IPS-20b (cell line): Measurements from ENCODE around the gene TNRC6C.
"Not testable (repeated sequence)": the region's sequence is repeated elsewhere in the genome, so short reads cannot be mapped to it uniquely, and the experiment has no call there.

Experiments used
- H3K27ac ChIP-seq: one replicate; pipeline ENCODE4 v1.5.1; 2013; ENCODE audit warnings: low read length
- H3K27me3 ChIP-seq: 2 replicates; pipeline ENCODE4 v1.6.1; 2013; ENCODE audit warnings: mild to moderate bottlenecking, low read length, inconsistent platforms; ENCODE audit not compliant: insufficient read depth
- H3K36me3 ChIP-seq: 2 replicates; pipeline ENCODE4 v1.6.1; 2013; ENCODE audit warnings: low read depth, mild to moderate bottlenecking, inconsistent platforms, low read length, moderate library complexity; ENCODE audit not compliant: insufficient read depth
- H3K4me1 ChIP-seq: 2 replicates; pipeline ENCODE4 v1.6.1; 2013; ENCODE audit warnings: mild to moderate bottlenecking, control low read depth, inconsistent platforms, low read length, moderate library complexity; ENCODE audit not compliant: insufficient read depth
- H3K4me3 ChIP-seq: 2 replicates; pipeline ENCODE4 v1.5.1; 2013; ENCODE audit warnings: mild to moderate bottlenecking, low read length, inconsistent platforms
- H3K9ac ChIP-seq: 2 replicates; pipeline ENCODE4 v1.6.1; 2013; ENCODE audit warnings: low read depth, mild to moderate bottlenecking, inconsistent platforms, low read length, moderate library complexity
- H3K9me3 ChIP-seq: 2 replicates; pipeline ENCODE4 v1.6.1; 2013; ENCODE audit warnings: mild to moderate bottlenecking, low read depth, low read length, inconsistent platforms; ENCODE audit not compliant: insufficient read depth

The TNRC6C gene

GRCh38 chr17:78133179-78133951, 174.9 kb downstream of the TNRC6C start:
- H3K27me3 ChIP-seq = peaks cover 46% of the 10 kb centered on the region
- no peak overlapping the region for H3K27ac ChIP-seq
- no peak overlapping the region for H3K4me3 ChIP-seq
- H3K36me3 ChIP-seq = no peaks in the 10 kb centered on the region
- no peak overlapping the region for H3K9ac ChIP-seq
- peaks cover 3% of the 10 kb centered on the region for H3K4me1 ChIP-seq
- no peaks in the 10 kb centered on the region for H3K9me3 ChIP-seq

- Histone ChIP-seq H3K4me3 (no peak overlapping the region), H3K27ac (no peak overlapping the region), H3K9ac (no peak overlapping the region), H3K9me3 (no peaks in the 10 kb centered on the region), H3K27me3 (peaks cover 46% of the 10 kb centered on the region), H3K36me3 (no peaks in the 10 kb centered on the region), H3K4me1 (peaks cover 3% of the 10 kb centered on the region)
These were observed 175.7 kb downstream of the TNRC6C start for GRCh38 chr17:78133971-78134898.

- H3K36me3 ChIP-seq = no peaks in the 10 kb centered on the region
- H3K27me3 ChIP-seq = peaks cover 43% of the 10 kb centered on the region
- no peak overlapping the region for H3K27ac ChIP-seq
- H3K9ac ChIP-seq = no peak overlapping the region
- H3K9me3 ChIP-seq = no peaks in the 10 kb centered on the region
- H3K4me1 ChIP-seq = peaks cover 3% of the 10 kb centered on the region; the same call in 1 of the 2 replicates
- H3K4me3 ChIP-seq = no peak overlapping the region
These were observed 176.4 kb downstream of the TNRC6C start for GRCh38 chr17:78134899-78135385.

GRCh38 chr17:78135858-78136500, 177.5 kb downstream of the TNRC6C start:
- peaks cover 3% of the 10 kb centered on the region; the same call in 1 of the 2 replicates for H3K4me1 ChIP-seq

GRCh38 chr17:78137392-78138203, 179.1 kb downstream of the TNRC6C start:
- Histone ChIP-seq H3K36me3 (no peaks in the 10 kb centered on the region), H3K9ac (no peak overlapping the region), H3K4me3 (no peak overlapping the region), H3K27ac (no peak overlapping the region), H3K4me1 (peaks cover 3% of the 10 kb centered on the region; the same call in 1 of the 2 replicates), H3K9me3 (no peaks in the 10 kb centered on the region), H3K27me3 (peaks cover 17% of the 10 kb centered on the region)

More at GRCh38 chr17:78135858-78136500, 177.5 kb downstream of the TNRC6C start:
- no peak overlapping the region for H3K4me3 ChIP-seq
- peaks cover 33% of the 10 kb centered on the region for H3K27me3 ChIP-seq
- H3K9ac ChIP-seq = no peak overlapping the region
- H3K36me3 ChIP-seq = no peaks in the 10 kb centered on the region
- H3K27ac ChIP-seq = no peak overlapping the region
- H3K9me3 ChIP-seq = no peaks in the 10 kb centered on the region

- peaks cover 8% of the 10 kb centered on the region for H3K27me3 ChIP-seq
- no peak overlapping the region for H3K27ac ChIP-seq
- no peaks in the 10 kb centered on the region for H3K36me3 ChIP-seq
- H3K4me3 ChIP-seq = no peak overlapping the region
- peaks cover 3% of the 10 kb centered on the region; the same call in 1 of the 2 replicates for H3K4me1 ChIP-seq
- H3K9ac ChIP-seq = no peak overlapping the region
- no peaks in the 10 kb centered on the region for H3K9me3 ChIP-seq
These were observed 179.9 kb downstream of the TNRC6C start for GRCh38 chr17:78138204-78139060.

- H3K36me3 ChIP-seq, H3K27me3 ChIP-seq, H3K9me3 ChIP-seq, H3K27ac ChIP-seq, H3K4me3 ChIP-seq, H3K4me1 ChIP-seq, H3K9ac ChIP-seq: not testable (repeated sequence)
These were observed 181.3 kb downstream of the TNRC6C start for GRCh38 chr17:78139861-78140168.

- Histone ChIP-seq H3K4me1 (no peaks in the 10 kb centered on the region), H3K9me3 (no peaks in the 10 kb centered on the region), H3K27me3 (no peaks in the 10 kb centered on the region), H3K4me3 (no peak overlapping the region; the same call in 1 of the 2 replicates), H3K9ac (no peak overlapping the region), H3K36me3 (no peaks in the 10 kb centered on the region), H3K27ac (no peak overlapping the region)
These were observed 181.9 kb downstream of the TNRC6C start for GRCh38 chr17:78140169-78141051.

GRCh38 chr17:78141437-78142118, 183.1 kb downstream of the TNRC6C start:
- H3K27ac ChIP-seq = no peak overlapping the region
- no peak overlapping the region for H3K4me3 ChIP-seq

More at GRCh38 chr17:78141437-78142118, 183.1 kb downstream of the TNRC6C start:
- Histone ChIP-seq H3K36me3 (no peaks in the 10 kb centered on the region), H3K27me3 (no peaks in the 10 kb centered on the region), H3K9ac (no peak overlapping the region), H3K9me3 (no peaks in the 10 kb centered on the region), H3K4me1 (no peaks in the 10 kb centered on the region)
